Prostate gland (tissue), 2 donors: ENCODE results near the gene FGFBP1.

Experiments used
- POLR2A ChIP-seq: fragments of 450-650 bp; IDR thresholded peaks from one replicate; pipeline ENCODE4 v1.6.1; 2016; ENCODE audit warnings: antibody characterized with exemption, mild to moderate bottlenecking
- TF ChIP-seq, protein P1 (sequence below), 4 experiments: fragments of 200-600 bp in 2 of 4; fragments of 450-650 bp in 2 of 4; sonication (generic) in 2 of 4; IDR thresholded peaks; 1 replicate in 3 of 4; 2 replicates in 1 of 4; pipeline ENCODE4 v1.5.1; 2016 to 2019; ENCODE audit warnings: antibody characterized with exemption in 4 of 4, mild to moderate bottlenecking in 2 of 4, moderate library complexity in 2 of 4

DNA sequence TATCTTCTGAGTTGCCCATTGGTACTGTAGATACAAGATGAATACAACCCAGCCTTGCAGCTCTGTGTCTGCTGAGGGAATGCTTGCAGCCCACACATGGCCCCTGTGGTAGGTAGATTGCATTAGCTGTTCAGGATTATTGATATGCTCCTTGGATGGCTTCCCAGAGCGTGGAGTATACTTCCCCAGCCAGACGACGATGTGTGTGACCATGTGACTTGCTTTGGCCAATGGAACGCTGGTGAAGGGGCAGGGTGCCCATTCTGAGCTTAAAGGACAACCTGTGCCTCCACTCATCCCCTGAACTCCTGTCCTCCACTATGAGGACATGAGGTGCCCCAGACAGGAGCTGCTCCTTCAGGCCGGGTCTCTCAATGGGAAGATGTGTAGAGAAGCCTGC lies 48.4 kb upstream of the FGFBP1 start:
- TF ChIP-seq, protein P1, sequence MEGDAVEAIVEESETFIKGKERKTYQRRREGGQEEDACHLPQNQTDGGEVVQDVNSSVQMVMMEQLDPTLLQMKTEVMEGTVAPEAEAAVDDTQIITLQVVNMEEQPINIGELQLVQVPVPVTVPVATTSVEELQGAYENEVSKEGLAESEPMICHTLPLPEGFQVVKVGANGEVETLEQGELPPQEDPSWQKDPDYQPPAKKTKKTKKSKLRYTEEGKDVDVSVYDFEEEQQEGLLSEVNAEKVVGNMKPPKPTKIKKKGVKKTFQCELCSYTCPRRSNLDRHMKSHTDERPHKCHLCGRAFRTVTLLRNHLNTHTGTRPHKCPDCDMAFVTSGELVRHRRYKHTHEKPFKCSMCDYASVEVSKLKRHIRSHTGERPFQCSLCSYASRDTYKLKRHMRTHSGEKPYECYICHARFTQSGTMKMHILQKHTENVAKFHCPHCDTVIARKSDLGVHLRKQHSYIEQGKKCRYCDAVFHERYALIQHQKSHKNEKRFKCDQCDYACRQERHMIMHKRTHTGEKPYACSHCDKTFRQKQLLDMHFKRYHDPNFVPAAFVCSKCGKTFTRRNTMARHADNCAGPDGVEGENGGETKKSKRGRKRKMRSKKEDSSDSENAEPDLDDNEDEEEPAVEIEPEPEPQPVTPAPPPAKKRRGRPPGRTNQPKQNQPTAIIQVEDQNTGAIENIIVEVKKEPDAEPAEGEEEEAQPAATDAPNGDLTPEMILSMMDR (IDR thresholded peaks at IDR 0.05): no peak
- no peak for TF ChIP-seq POLR2A
